DMS 273 treated with DMSO at 0.1 percent for 48 hours (cell line): Measurements from ENCODE around the gene DTYMK.
A peak's percentile ranks its signal among the peaks of the same experiment; 100 is the strongest.
"Not testable (repeated sequence)": the region's sequence is repeated elsewhere in the genome, so short reads cannot be mapped to it uniquely, and the experiment has no call there.

ENCODE experiments used
- DNase-seq: peaks from one replicate; lab custom pipeline; 2025; lab: John Stamatoyannopoulos, UW

The DTYMK gene, protein sequence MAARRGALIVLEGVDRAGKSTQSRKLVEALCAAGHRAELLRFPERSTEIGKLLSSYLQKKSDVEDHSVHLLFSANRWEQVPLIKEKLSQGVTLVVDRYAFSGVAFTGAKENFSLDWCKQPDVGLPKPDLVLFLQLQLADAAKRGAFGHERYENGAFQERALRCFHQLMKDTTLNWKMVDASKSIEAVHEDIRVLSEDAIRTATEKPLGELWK

DNA sequence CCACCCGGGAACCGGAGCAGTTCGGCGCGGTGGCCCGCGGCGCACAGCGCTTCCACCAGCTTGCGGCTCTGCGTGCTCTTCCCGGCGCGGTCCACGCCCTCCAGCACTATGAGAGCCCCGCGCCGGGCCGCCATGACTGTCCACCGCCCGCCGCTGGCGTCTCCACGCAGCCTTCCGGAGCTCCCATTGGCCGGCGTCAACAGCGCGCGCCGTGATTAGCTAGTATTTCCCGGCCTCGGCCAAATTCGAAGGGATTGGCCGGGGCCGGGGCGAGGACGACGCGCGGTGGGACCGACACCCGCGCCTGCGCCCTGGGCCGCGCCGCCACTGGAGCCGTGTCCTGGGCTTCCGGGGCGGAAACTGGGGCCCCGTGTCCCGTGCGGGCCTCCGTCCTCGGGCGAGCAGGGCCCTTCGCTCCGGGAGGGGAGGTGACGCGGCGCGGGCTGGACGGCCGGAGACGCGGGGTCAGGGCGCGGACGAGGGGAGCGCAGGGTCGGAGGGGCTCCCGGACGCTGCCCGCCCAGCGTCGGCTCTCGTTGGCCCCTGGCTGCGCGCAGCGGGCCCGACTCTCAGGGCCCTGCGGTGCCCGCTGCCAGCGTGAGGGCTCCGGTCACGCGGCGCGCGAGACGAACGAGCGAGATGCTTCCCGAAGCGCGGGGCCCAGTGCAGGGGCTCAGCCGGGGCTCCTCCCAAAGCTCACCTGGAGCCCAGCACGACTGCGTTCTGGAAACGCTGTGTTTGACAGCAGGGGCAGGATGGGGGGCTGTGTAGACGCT is at the start of gene DTYMK:
DTYMK (minus strand) TSS at position 166 of the 776 bp plus-strand sequence; CDS start at position 134, 32 bp downstream.
- peak; percentile 90 for DNase-seq

DNA sequence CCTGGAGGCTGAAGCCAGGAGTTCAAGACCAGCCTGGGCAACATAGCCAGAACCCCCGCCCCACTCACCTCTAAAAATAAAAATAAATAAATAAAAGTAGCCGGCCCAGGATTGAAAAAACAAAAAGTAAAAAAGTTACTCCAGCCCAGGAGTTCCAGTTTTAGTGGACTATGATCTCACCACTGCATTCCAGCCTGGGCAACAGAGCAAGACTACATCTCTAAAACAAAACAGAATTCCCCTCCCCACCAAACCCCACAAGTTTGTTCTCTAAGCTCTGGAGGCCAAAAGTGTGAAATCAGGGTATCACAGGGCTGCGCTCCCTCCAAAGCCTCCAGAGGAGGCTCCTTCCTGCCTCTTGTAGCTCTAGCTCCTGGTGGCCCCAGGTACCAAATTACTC is 49.5 kb upstream of the DTYMK start:
- no peak for DNase-seq

DNA sequence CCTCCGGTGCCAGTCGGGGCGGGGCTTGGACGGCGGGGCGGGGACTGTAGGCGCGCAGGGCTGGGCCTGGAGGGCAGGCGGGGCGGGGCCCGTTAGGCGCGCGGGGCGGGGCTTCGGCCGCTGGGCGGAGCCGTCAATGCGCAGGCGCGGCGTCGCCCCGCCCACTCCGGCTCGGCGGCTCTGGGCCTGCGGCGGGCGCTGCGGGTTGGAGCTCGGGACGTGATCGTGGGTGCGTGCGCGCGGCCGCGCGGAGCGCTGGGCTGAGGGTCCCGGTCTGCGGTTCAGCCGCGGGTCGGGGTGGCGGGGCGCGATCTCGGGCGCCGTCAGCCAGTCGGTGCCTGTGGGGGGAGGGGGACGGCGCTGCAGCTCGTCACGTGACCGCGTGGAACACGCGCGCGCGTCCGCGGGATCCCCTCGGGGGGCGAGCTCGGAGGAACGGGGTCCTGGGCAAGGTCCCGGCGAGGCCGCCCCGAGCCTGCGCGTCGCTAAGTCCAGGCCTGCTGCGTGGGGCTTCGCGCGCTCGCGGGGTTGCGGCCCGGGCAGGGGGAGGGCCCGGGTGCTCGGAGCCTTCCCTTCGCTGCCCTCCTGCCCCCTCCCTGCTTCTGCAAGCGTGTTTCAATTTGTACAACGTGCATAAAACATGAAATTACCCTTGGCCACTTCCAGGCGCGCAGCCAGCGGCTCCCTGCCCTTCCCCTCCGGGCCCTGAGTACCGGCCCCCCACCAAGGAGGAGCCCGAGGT is 48.0 kb upstream of the DTYMK start, which contains the start of gene D2HGDH:
D2HGDH (plus strand) TSS at position 164 of the 742 bp plus-strand sequence. CDS start 595 bp downstream, outside the sequence.
- DNase-seq, result peak; percentile 10

DNA sequence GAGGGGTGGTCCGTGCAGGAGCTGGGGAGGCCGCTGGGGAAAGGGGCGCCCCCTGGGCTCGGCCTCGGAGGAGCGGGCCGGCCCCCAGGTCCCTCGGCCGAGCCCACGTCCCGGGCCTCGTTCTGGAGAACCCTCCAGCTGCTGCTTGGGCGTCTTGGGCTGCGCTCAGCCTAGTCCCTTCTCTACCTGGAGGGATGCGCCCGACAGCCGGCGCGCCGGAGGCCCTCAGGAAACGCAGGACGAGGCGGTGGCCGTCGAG is 47.5 kb upstream of the DTYMK start:
- no peak for DNase-seq

DNA sequence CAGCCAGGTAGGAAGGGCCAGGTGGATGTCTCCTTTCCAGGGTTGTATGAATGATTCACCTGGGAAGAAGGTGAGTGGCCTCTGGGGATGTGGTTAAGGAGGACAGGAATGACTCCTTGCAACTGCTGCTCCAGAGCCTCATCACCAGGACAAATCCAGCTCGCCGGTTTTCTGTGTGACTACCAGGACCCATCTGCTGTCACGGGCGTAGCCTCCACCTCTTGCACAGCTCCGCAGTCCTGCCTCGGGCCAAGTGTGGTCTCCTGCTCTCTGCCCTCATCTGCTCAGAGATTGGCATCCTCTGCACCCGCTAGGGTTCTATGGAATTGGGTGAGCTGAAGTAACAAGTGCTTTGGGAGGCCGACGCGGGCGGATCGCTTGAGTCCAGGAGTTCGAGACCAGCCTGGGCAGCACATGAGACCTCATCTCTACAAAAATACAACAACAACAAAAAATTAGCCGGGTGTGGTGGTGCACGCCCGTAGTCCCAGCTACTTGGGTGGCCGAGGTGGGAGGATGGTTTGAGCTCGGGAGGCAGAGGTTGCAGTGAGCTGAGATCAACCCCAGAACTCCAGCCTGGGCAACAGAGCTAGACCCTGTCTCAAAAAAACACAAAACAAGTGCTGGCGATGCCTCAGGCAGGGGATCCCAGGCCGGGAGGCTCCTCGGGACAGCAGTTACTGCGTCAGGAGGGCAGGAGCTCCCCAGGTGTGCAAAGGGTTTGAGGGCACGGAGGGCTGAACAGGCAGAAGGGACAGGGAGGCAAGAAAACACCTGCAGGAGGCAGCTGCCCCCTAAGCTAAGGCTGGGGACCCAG is 47.0 kb upstream of the DTYMK start:
- no peak for DNase-seq

DNA sequence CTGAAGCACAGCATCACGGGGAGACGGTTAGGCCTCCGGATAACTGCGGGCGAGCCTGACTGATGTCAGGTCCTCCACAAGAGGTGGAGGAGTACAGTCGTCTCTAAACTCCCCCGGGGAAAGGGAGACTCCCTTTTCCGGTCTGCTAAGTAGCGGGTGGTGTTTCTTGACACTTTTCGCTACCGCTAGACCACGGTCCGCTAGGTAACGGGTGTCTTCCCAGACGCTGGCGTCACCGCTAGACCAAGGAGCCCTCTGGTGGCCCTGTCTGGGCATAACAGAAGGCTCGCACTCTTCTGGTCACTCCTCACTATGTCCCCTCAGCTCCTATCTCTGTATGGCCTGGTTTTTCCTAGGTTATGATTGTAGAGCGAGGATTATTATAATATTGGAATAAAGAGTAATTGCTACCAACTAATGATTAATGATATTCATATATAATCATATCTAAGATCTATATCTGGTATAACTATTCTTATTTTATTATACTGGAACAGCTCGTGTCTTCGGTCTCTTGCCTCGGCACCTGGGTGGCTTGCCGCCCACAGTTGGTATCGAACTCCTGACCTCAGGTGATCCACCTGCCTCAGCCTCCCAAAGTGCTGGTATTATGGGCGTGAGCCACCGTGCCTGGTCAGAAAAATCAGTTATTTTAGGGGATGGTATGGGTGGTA is 46.0 kb upstream of the DTYMK start:
- not testable (repeated sequence) for DNase-seq

DNA sequence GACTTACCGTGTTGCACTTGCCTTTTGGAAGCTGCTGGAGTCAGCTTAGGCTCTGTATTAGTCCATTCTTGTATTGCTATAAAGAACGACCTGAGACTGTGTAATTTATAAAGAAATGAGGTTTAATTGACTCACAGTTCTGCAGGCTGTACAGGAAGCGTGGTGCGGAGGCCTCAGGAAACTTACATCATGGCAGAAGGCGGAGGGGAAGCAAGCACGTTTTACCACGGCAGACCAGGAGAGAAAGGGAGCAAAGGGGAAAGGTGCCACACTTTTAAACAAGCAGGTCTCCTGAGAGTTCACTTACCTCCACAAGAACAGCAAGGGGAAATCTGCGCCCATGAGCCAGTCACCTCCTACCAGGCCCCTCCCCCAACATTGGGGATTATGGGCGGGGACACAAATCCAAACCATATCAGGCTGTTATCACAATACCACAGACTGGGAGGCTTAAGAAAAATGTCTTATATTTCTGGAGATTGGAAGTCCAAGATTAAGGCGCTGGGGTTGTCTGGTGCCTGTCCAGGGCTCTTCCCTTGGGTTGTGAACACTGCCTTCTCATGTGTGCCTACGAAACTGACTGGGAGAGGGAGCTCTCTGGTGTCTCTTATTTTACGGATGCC is 44.2 kb upstream of the DTYMK start:
- no peak for DNase-seq

DNA sequence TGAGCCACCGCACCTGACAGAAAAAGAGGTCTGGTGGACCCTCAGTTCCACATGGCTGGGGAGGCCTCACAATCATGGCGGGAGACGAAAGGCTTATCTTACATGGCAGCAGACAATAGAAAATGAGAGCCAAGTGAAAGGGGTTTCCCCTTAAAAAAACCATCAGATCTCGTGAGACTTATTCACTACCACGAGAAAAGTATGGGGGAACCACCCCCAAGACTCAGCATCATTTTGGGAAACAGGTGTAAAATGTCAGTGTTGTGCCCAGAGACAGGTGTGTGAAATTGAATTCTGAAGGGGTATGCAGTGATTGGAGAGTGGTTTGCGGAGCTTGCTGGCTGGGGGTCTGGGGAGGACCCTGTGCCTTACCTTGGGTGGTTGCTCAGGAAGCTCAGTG is 43.3 kb upstream of the DTYMK start:
- DNase-seq, result no peak

DNA sequence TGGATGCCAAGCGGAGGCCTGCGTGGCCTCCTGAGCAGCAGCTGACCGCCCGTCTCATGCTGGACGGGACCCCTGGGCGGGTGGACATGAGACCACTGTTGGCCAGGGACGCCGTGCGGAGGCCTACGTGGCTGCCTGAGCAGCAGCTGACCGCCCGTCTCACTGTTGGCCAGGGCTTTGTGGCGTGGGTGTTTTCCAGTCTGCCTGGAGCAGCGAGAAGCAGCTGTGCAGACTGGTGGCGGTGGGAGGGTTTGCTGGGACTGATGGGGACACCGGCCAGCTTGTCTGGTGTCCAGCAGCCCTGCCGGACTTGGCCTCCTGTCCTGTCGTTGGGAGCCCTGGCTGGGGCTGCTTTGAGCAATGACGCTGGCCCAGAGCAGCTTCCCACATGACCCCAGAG is 42.0 kb upstream of the DTYMK start:
- DNase-seq, result no peak

DNA sequence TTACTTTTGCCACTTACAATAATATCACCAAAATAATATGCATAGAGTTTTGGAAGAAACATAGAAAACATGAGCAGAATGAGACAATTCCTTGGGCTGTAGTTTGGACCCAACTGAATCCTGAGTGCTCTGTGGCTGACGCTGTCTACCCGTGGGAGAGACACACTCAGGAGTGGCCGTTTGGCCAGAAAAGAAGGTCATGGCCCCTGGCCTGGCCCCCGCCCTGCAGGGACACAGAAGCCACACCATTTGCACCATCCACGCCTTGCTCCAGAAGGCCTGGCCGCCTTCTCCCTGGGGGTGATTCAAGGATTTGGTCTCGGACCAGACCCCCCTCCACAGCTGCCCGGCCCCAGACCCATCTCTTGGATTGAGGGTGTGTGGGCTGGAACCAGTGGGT is 41.4 kb upstream of the DTYMK start:
- DNase-seq, result no peak

DNA sequence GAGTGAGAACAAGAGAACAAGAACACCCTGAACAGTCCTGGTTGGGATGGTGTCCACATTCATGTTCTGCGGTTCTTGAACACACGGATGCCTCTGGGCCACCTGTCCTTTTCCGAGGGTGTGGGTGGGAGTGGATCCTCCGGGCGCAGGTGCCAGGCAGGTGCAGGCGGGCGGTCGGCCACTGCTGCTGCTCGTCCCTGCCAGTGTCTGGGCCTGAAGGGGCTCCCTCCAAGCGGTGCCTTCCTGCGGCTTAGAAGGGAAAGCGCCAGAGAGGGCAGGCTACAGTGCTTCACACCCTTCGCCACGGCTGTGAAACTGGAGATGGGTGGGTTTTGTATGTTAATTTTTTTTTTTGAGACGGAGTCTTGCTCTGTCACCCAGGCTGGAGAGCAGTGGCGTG is 39.8 kb upstream of the DTYMK start:
- no peak for DNase-seq

DNA sequence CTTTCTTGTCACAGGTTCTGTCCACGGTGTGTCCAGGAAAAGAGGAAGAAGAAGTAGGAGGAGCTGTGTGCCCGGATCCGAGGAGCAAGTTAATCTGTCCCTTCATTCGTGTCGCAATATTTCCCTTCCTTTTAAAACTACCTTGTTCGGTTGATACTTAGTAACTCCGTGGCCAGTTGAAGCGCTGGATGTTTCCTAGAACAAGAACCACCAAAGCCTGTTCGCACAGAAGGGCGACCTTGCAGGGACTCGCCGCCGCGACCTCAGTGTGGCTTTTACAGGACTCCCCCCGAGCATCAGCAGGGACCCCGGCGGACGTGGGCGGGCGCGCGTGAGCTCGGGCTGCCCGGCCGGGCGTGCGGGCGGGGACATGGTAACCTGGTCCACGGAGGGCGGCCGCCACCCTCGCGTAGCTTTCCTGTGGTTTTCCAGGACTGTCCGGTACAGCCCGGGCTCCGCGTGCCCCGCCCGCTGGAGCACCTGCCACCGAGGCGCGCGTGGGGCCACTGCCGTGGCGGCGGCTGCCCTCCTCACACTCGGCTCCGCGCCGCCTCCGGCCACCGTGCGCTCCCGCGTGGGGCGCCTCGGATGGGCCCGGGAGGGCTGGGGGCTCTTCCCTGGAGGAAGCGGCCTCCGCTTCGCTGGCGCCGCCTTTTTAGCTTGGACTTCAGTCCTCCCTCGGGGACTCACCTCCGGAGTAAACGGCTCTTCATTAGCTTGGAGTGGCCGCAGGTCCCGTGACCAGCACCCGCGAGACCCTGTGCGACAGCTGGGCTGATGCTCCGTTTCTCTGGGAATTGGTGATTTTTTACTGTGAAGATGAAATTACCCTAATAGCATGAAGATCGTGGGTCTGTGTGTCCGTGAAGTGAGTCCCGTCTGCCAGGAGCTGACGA is 38.6 kb upstream of the DTYMK start:
- no peak for DNase-seq

DNA sequence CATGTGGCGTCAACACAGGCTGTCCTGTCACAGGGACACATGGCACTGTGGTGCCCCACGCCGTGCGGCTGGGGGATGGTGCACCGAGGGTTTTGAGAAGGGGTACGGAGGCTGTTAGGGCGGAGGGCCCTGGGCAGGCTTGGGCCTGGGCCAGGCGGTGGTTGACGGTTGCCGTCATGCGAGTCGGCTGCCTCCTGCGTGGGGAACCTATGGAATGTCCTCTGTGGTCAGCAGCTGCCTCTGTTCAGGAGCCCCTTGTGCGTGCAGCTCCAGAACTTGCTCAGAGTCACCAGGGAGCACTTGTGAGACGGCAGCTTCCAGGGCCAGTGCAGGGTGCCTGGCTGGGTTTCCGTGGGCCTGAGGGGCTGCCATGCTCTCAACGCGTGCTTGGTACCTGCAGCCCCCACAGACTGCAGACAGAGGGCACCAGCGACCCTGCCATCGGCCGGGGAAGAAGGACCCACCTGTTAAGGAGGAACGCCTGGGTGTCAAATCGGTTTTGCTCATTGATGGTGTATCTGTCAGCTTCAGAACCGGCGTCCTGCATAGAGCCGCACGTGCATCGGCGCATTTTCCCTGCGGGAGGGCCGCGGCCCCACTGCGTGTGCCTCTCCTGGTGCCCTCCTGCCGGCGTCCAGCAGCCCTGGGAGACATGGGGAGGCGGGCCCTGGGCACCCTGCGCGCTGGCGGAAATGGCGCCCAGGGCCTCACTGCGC is 37.8 kb upstream of the DTYMK start:
- DNase-seq, result no peak

DNA sequence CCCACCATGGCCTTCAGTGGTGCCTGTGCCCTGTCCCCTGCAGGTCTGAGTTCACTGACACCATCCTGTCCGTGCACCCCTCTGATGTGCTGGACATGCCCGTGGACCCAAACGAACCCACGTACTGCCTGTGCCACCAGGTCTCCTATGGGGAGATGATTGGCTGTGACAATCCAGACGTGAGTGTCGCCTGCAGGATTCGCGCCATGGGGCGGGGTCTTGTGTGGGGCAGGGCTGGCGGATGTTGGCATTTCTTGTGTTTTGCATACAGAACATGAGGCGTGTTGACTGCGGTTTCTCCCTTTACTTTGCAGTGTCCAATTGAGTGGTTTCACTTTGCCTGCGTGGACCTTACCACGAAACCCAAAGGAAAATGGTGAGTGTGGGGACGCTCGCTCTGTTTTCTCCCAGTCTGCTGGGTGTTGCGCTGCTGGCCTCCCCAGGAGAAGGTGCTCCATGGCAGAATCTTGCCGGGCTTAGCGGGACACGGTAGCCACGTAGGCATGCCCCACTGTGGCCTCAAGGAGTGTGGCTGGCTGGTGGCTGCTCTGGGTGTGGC is 36.4 kb upstream of the DTYMK start:
- DNase-seq, result no peak

DNA sequence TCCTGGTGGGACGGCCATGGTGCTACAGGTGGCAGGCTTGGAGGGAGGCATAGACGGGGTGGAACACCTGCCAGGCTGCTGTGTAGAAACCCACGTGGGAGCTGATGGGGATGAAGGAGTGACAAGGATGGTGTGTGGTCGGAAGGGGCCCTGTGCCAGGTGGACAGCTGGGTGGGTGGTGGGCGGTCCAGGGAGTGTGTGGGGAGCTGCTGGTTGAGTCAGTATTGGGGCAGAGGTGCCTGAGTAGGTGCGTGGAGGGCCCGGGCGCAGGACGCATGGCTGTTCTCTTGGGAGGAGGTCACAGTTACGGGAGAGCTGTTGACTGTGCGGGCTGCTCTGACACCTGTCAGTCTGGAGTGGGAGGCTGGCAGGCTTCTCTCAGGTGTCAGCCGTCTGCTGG is 35.2 kb upstream of the DTYMK start:
- no peak for DNase-seq

DNA sequence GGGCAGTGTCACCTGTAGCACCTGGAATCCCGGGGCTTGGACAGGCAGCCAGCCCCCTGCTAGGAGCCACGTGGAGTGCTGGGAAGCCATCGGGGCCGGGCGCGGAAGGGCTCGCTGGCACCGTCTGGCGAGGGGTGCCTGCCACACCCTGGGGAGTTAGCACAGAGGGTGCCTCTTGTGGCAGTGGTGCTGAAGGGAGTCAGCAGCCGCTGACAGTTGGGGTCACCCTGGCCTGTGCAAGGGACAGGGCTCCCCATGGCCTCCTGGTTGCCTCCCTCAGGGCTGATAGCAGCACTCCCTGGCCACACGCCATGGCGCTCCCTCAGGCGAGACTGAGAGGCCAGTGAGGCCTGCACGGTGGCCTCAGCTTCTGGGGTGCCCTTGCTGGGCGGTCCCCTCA is 33.9 kb upstream of the DTYMK start:
- no peak for DNase-seq

DNA sequence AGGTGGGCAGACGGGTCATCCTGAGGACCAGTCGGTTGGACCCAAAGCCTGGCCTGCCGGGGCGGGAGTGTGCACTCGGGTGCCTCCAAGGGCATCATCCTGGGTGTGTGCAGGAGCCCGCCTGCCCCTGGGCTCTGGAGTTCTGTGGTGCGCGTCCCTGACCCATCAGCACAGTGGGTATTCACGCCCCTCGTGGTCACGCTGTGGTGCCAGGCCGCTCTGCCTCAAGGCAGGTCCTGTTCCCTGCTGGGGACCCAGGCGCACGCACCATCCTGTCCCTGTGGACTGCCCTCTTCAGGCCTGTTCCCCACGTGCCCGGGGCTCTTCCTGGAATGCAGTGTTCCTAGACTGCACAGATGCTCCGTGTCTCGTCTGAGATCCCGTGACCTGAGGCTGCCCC is 33.5 kb upstream of the DTYMK start:
- DNase-seq, result no peak

DNA sequence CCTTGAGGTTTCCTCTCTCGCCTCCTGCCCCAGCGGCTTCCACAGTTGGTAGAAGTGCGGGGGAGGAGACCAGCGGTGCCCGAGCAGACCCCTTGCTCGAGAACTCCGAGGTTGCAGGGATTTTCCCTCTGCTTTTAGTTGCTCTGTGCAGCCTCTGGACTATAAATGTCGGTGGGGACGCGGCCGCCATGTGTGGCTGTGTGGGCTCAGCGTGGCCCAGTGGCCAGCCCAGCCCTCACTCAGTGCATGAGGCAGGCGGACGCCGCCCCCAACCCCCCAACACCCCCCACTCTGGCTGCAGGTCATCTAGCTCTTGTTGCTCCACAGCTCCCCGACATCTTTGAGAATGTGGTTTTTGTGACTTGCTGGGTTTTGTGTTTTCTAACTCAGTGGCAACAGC is 32.5 kb upstream of the DTYMK start:
- no peak for DNase-seq

DNA sequence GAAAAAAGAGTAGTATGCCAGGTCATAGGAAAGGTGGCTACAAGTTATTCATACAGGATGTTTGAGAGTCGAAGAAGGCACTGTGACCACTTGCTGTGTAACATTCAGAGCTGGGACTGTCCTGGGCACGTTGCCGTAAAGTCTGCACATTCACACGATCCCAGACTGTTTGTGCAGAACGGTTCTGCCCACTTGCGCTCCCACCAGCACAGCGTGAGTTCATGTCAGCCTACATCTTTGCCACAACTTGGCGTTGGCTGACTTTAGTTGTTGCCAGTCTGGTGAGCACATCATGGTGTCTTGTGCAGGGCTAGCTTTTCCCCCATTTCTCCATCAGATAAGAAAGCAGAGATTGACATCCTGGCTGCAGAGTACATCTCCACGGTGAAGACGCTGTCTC is 22.3 kb upstream of the DTYMK start:
- DNase-seq, result no peak
